Mammary epithelial cell (primary cell): ENCODE data around the gene CCNA2.

Experiments used
- CTCF ChIP-seq, 2 donors: IDR thresholded peaks in 1 of 2; conservative IDR thresholded peaks in 1 of 2; 2 replicates each; pipeline ENCODE4 v1.5.1; 2011 to 2012; ENCODE audit warnings: inconsistent platforms in 2 of 2, low read length in 2 of 2, mild to moderate bottlenecking in 2 of 2, control low read depth in 1 of 2, low read depth in 1 of 2; ENCODE audit not compliant: insufficient read depth in 1 of 2; ENCODE audit errors: extremely low read depth in 1 of 2
- EZH2 ChIP-seq: IDR thresholded peaks from 2 replicates; pipeline ENCODE4 v1.6.1; 2012; ENCODE audit warnings: low read length, inconsistent platforms, borderline replicate concordance

GRCh38 chr4:121767166-121767565, 56.5 kb downstream of the CCNA2 start:
- TF ChIP-seq CTCF (conservative IDR thresholded peaks at IDR 0.05 in 1 of 2, IDR thresholded peaks at IDR 0.05 in 1 of 2; ENCODE audit: extremely low read depth in 1 of 2, insufficient read depth in 1 of 2, low read depth in 1 of 2, low read length in 2 of 2) (no peak), EZH2 (no peak)
